Head of caudate nucleus (tissue), 42 donors: Measurements from ENCODE around the gene SFSWAP.
A peak's percentile ranks its signal among the peaks of the same experiment; 100 is the strongest.
"Not testable (repeated sequence)": the region's sequence is repeated elsewhere in the genome, so short reads cannot be mapped to it uniquely, and the experiment has no call there.

ENCODE experiments used
- DNase-seq, 42 donors: peaks; one replicate each; pipeline versions ENCODE4 v3.0.0 to v3.0.0-alpha.2; 2020 to 2021; ENCODE audit warnings: mixed read lengths in 7 of 42
- intact Hi-C: fragments of 100-400 bp; cut with DNase I; formaldehyde crosslinking; loops from one replicate; pipeline ENCODE4 v1.15.0; 2022

SFSWAP gene

GRCh38 chr12:131729254-131729955 is 18.5 kb downstream of the SFSWAP start:
- intact Hi-C loops: no loop called here
- no peak for DNase-seq

- peak in 2 of 42 donors; percentile 8 to 10 for DNase-seq
- intact Hi-C loops: loop anchor here (10.0 kb wide), 1 partner anchor 92 kb away; the partner anchor contains the start of gene MMP17
Measured at GRCh38 chr12:131732996-131733615, 22.2 kb downstream of the SFSWAP start.

GRCh38 chr12:131733874-131734273 is 23.0 kb downstream of the SFSWAP start:
- intact Hi-C loops: loop anchor here (10.0 kb wide), 1 partner anchor 91 kb away; the partner anchor contains the start of gene MMP17
- peak in 2 of 42 donors; percentile 12 to 25 for DNase-seq

- intact Hi-C loops: loop anchor here (10.0 kb wide), 1 partner anchor 90 kb away; the partner anchor contains the start of gene MMP17
- DNase-seq: peak in 1 of 42 donors; percentile 10
Measured at GRCh38 chr12:131734336-131735152, 23.7 kb downstream of the SFSWAP start.

GRCh38 chr12:131735153-131735456 is 24.2 kb downstream of the SFSWAP start:
- intact Hi-C loops: loop anchor here (10.0 kb wide), 1 partner anchor 90 kb away; the partner anchor contains the start of gene MMP17
- DNase-seq: peak in 9 of 42 donors; percentile 30 to 72 (median 45)

GRCh38 chr12:131735476-131736445 is 24.9 kb downstream of the SFSWAP start:
- DNase-seq: peak in 11 of 42 donors; percentile 34 to 76 (median 46)
- intact Hi-C loops: loop anchor here (10.0 kb wide), 1 partner anchor 89 kb away; the partner anchor contains the start of gene MMP17

- intact Hi-C loops: loop anchor here (10.0 kb wide), 1 partner anchor 88 kb away; the partner anchor contains the start of gene MMP17
- peak in 1 of 42 donors; percentile 43 for DNase-seq
Measured at GRCh38 chr12:131736446-131737149, 25.7 kb downstream of the SFSWAP start.

GRCh38 chr12:131737150-131737827 is 26.4 kb downstream of the SFSWAP start:
- peak in 1 of 42 donors; percentile 43 for DNase-seq
- intact Hi-C loops: loop anchor here (10.0 kb wide), 1 partner anchor 88 kb away; the partner anchor contains the start of gene MMP17

GRCh38 chr12:131738196-131738595 is 27.3 kb downstream of the SFSWAP start:
- peak in 1 of 42 donors; percentile 14 for DNase-seq
- intact Hi-C loops: loop anchor here (10.0 kb wide), 1 partner anchor 87 kb away; the partner anchor contains the start of gene MMP17

- intact Hi-C loops: no loop called here
- DNase-seq: peak in 1 of 42 donors; percentile 43
Measured at GRCh38 chr12:131740626-131741025, 29.7 kb downstream of the SFSWAP start.

- peak in 2 of 42 donors; percentile 10 to 31 for DNase-seq
- intact Hi-C loops: not testable (repeated sequence)
Measured at GRCh38 chr12:131742761-131743160, 31.9 kb downstream of the SFSWAP start.

- DNase-seq: peak in 1 of 42 donors; percentile 21
- intact Hi-C loops: not testable (repeated sequence)
Measured at GRCh38 chr12:131743410-131743809, 32.5 kb downstream of the SFSWAP start.

GRCh38 chr12:131743880-131744279 is 33.0 kb downstream of the SFSWAP start:
- intact Hi-C loops: not testable (repeated sequence)

GRCh38 chr12:131744675-131745074 is 33.8 kb downstream of the SFSWAP start:
- peak in 1 of 42 donors; percentile 32 for DNase-seq
- intact Hi-C loops: not testable (repeated sequence)

More at GRCh38 chr12:131743880-131744279, 33.0 kb downstream of the SFSWAP start:
- DNase-seq: not testable (repeated sequence)

- DNase-seq: peak in 1 of 42 donors; percentile 40
- intact Hi-C loops: no loop called here
Measured at GRCh38 chr12:131745706-131746105, 34.8 kb downstream of the SFSWAP start.

GRCh38 chr12:131747276-131748177 is 36.6 kb downstream of the SFSWAP start:
- DNase-seq: peak in 1 of 42 donors; percentile 37

More at GRCh38 chr12:131747276-131748177, 36.6 kb downstream of the SFSWAP start:
- intact Hi-C loops: no loop called here
